Activated naive CD8-positive, alpha-beta T cell treated with anti-CD3 and anti-CD28 coated beads for 36 hours (primary cell): ENCODE data around the gene EPYC. TPM values are rescaled to one million over a fixed set of nuclear protein-coding genes. Genes with fewer than 3 reads are reported as not detected.

Experiments
- DNase-seq: peaks from one replicate; pipeline ENCODE4 v3.0.0; 2021
- H3K27ac Mint-ChIP-seq: one replicate; pipeline ENCODE4 v1.8.0; 2022; ENCODE audit warnings: mild to moderate bottlenecking, moderate library complexity, mixed read lengths
- H3K27me3 Mint-ChIP-seq: one replicate; pipeline ENCODE4 v1.8.0; 2022; ENCODE audit warnings: mild to moderate bottlenecking, mixed read lengths
- H3K36me3 Mint-ChIP-seq: one replicate; pipeline ENCODE4 v1.8.0; 2021; ENCODE audit warnings: mild to moderate bottlenecking, mixed read lengths
- H3K4me1 Mint-ChIP-seq: one replicate; pipeline ENCODE4 v1.8.0; 2021; ENCODE audit warnings: mixed read lengths
- H3K4me3 Mint-ChIP-seq: one replicate; pipeline ENCODE4 v1.8.0; 2022; ENCODE audit warnings: mild to moderate bottlenecking, moderate library complexity, mixed read lengths
- H3K9me3 Mint-ChIP-seq: one replicate; pipeline ENCODE4 v1.8.0; 2022; ENCODE audit warnings: mixed read lengths
- total RNA-seq, 2 experiments: library from RNA; stranded (reverse); gene quantifications; one replicate each; pipeline ENCODE4 v1.2.3, GENCODE V29; 2021

Gene EPYC
- total RNA-seq, 2 experiments from 2014 or later = not detected

GRCh38 chr12:90920222-90920621, 84.5 kb downstream of the EPYC start:
- DNase-seq = no peak
- Mint-ChIP-seq H3K4me3 (no peak overlapping the region), H3K27ac (no peak overlapping the region), H3K9me3 (no peaks in the 10 kb centered on the region), H3K36me3 (no peaks in the 10 kb centered on the region), H3K4me1 (no peaks in the 10 kb centered on the region), H3K27me3 (no peaks in the 10 kb centered on the region)

- Mint-ChIP-seq H3K4me1 (no peaks in the 10 kb centered on the region), H3K27ac (no peak overlapping the region), H3K27me3 (no peaks in the 10 kb centered on the region), H3K9me3 (no peaks in the 10 kb centered on the region), H3K4me3 (no peak overlapping the region), H3K36me3 (no peaks in the 10 kb centered on the region)
- no peak for DNase-seq
These were observed 87.3 kb downstream of the EPYC start for GRCh38 chr12:90917431-90917830.

GRCh38 chr12:90916516-90916915, 88.3 kb downstream of the EPYC start:
- no peaks in the 10 kb centered on the region for H3K36me3 Mint-ChIP-seq
- no peaks in the 10 kb centered on the region for H3K9me3 Mint-ChIP-seq
- no peak overlapping the region for H3K4me3 Mint-ChIP-seq
- no peak for DNase-seq
- H3K27me3 Mint-ChIP-seq = no peaks in the 10 kb centered on the region
- H3K4me1 Mint-ChIP-seq = no peaks in the 10 kb centered on the region
- no peak overlapping the region for H3K27ac Mint-ChIP-seq

GRCh38 chr12:90915353-90915752, 89.4 kb downstream of the EPYC start:
- H3K27me3 Mint-ChIP-seq = peaks cover 2% of the 10 kb centered on the region
- no peak for DNase-seq
- H3K9me3 Mint-ChIP-seq = no peaks in the 10 kb centered on the region
- no peaks in the 10 kb centered on the region for H3K4me1 Mint-ChIP-seq
- H3K27ac Mint-ChIP-seq = no peak overlapping the region
- no peak overlapping the region for H3K4me3 Mint-ChIP-seq
- no peaks in the 10 kb centered on the region for H3K36me3 Mint-ChIP-seq

Other genes starting within 250 kb of the EPYC start
- gene CCER1, start 49.8 kb downstream of the EPYC start, total RNA-seq = not detected
- gene KERA, start 53.1 kb upstream of the EPYC start, total RNA-seq = not detected
- not detected for gene LUM, start 106.5 kb upstream of the EPYC start, total RNA-seq
- not detected for gene DCN, start 177.8 kb upstream of the EPYC start, total RNA-seq